ENCODE measurements around the gene ASTL.

ASTL gene

GRCh38 chr2:96124406-96125265, 13.7 kb downstream of the ASTL start:
- DNase-seq, result no peak

- no peak for DNase-seq
These were observed 14.4 kb downstream of the ASTL start for GRCh38 chr2:96123936-96124335.

- no peak for DNase-seq
These were observed 15.0 kb downstream of the ASTL start for GRCh38 chr2:96123290-96123689.

GRCh38 chr2:96122391-96122790, 15.9 kb downstream of the ASTL start:
- DNase-seq, result no peak

GRCh38 chr2:96121414-96121813, 16.9 kb downstream of the ASTL start:
- DNase-seq, result no peak

- DNase-seq, result no peak
These were observed 17.3 kb downstream of the ASTL start for GRCh38 chr2:96120991-96121390.

GRCh38 chr2:96120091-96120720, 18.1 kb downstream of the ASTL start:
- no peak for DNase-seq

- DNase-seq, result no peak
These were observed 18.9 kb downstream of the ASTL start for GRCh38 chr2:96119389-96119751.

GRCh38 chr2:96118698-96119388, 19.5 kb downstream of the ASTL start:
- no peak for DNase-seq

- DNase-seq, result no peak
These were observed 20.4 kb downstream of the ASTL start for GRCh38 chr2:96117701-96118588.

GRCh38 chr2:96116879-96117533, 21.3 kb downstream of the ASTL start:
- no peak for DNase-seq

GRCh38 chr2:96116424-96116878, 21.9 kb downstream of the ASTL start, which contains the start of gene ADRA2B:
TSS of gene ADRA2B (minus strand) at chr2:96116571. CDS start at chr2:96116149, 422 bp downstream.
- DNase-seq, result no peak

- DNase-seq, result no peak
These were observed 22.5 kb downstream of the ASTL start for GRCh38 chr2:96115631-96116423.

GRCh38 chr2:96114903-96115581, 23.3 kb downstream of the ASTL start:
- DNase-seq, result no peak

GRCh38 chr2:96114546-96114902, 23.8 kb downstream of the ASTL start:
- no peak for DNase-seq

- DNase-seq, result no peak
These were observed 24.4 kb downstream of the ASTL start for GRCh38 chr2:96113951-96114350.

GRCh38 chr2:96113367-96113677, 25.0 kb downstream of the ASTL start:
- no peak for DNase-seq

- DNase-seq, result no peak
These were observed 25.6 kb downstream of the ASTL start for GRCh38 chr2:96112501-96113366.

GRCh38 chr2:96111823-96112500, 26.3 kb downstream of the ASTL start:
- DNase-seq, result no peak
